ENCODE measurements around the gene ZBTB4.

The ZBTB4 gene

DNA sequence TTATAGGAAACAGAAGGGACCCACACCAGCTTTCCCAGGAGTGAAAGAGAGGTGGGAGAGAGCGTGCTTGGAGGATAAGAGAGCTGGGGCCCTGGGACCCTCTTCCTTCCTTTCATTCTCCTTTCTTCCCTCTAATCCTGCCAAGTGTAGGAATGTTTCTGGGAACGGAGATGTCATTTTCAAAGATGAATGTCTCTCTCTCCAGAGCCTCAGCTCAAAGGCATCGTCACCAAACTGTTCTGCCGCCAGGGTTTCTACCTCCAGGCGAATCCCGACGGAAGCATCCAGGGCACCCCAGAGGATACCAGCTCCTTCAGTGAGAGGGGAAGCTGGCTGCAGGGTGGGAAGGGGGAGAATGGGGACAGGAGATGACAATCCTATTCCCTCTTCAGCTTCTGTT is 38.2 kb downstream of the ZBTB4 start:
- no peak overlapping the region for H2BK12ac ChIP-seq (ENCODE audit: low read length)
- no peak overlapping the region for H4K91ac ChIP-seq (ENCODE audit: low read depth, low read length)
- H3K79me2 ChIP-seq (ENCODE audit: control insufficient read depth, insufficient read depth, low read length, poor library complexity) = peaks cover 2% of the 10 kb centered on the region
- H3K4me2 ChIP-seq (ENCODE audit: low read length) = peak overlapping the region; percentile 70
- no peak overlapping the region for H3K18ac ChIP-seq (ENCODE audit: low read length)
- H3K79me1 ChIP-seq (ENCODE audit: low read length) = peaks cover 14% of the 10 kb centered on the region
- peaks cover 18% of the 10 kb centered on the region for H3K27me3 ChIP-seq (ENCODE audit: insufficient read depth, low read length)
- no peak overlapping the region for H2AFZ ChIP-seq (ENCODE audit: insufficient read depth, low read length, poor library complexity)
- H3K9me3 ChIP-seq (ENCODE audit: insufficient read depth, low read depth, low read length) = peaks cover 2% of the 10 kb centered on the region
- no peak overlapping the region for H3K4me3 ChIP-seq (ENCODE audit: low read depth, low read length)
- H4K8ac ChIP-seq (ENCODE audit: low read depth, low read length) = no peak overlapping the region
- H3K4me1 ChIP-seq (ENCODE audit: control insufficient read depth in 1 of 2, insufficient read depth in 2 of 2, low read length in 2 of 2) = peaks cover 23 to 37% of the 10 kb centered on the region in 2 experiments
- no peaks in the 10 kb centered on the region for H3K36me3 ChIP-seq (ENCODE audit: control insufficient read depth in 1 of 2, insufficient read depth in 2 of 2, low read length in 2 of 2)
- no peak overlapping the region for H3K27ac ChIP-seq (ENCODE audit: low read depth, low read length)
- no peak for DNase-seq
- no peak overlapping the region for H4K12ac ChIP-seq (ENCODE audit: low read depth, low read length)
- H3K9ac ChIP-seq (ENCODE audit: low read length) = no peak overlapping the region
- no peak overlapping the region for H3K14ac ChIP-seq (ENCODE audit: low read length)
- no peak overlapping the region for H3K23ac ChIP-seq (ENCODE audit: low read length)
- H2BK120ac ChIP-seq (ENCODE audit: insufficient read depth, low read length, poor library complexity) = no peak overlapping the region
- no peak overlapping the region for H2AK5ac ChIP-seq (ENCODE audit: low read length)
- WGBS (ENCODE audit: extremely low coverage, insufficient coverage, insufficient read length) = no CpG with 5 or more reads among the region's 7 CpGs
- no peak overlapping the region for H3K4ac ChIP-seq (ENCODE audit: low read depth, low read length)
- H2BK5ac ChIP-seq (ENCODE audit: low read depth, low read length, poor library complexity) = no peak overlapping the region

DNA sequence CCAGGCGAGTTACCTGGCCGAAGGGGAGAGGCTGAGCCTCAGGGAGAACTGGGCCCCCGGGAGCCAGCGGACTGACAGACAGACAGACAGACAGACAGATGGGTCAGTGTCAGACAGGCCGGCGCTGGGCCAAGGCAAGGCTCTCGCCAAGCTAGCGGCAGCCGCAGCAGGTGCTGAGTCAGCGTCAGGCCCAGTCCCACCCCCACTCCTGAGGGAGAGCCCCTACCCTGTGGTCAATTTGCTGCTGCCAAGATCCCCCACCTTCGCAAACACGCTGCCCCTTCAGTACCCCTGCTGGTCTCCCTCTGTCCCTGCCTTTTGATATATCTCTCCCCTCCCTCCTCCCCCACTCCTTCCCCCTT is 38.6 kb downstream of the ZBTB4 start:
- Histone ChIP-seq H4K12ac (ENCODE audit: low read depth, low read length) (no peak overlapping the region), H4K8ac (ENCODE audit: low read depth, low read length) (peak overlapping the region; percentile 77), H2BK120ac (ENCODE audit: insufficient read depth, low read length, poor library complexity) (no peak overlapping the region), H2BK12ac (ENCODE audit: low read length) (no peak overlapping the region), H3K18ac (ENCODE audit: low read length) (no peak overlapping the region), H3K79me1 (ENCODE audit: low read length) (peaks cover 17% of the 10 kb centered on the region), H3K23ac (ENCODE audit: low read length) (no peak overlapping the region), H3K9ac (ENCODE audit: low read length) (no peak overlapping the region), H3K36me3 (ENCODE audit: control insufficient read depth in 1 of 2, insufficient read depth in 2 of 2, low read length in 2 of 2) (no peaks in the 10 kb centered on the region), H3K4me2 (ENCODE audit: low read length) (peak overlapping the region; percentile 70), H3K9me3 (ENCODE audit: insufficient read depth, low read depth, low read length) (peaks cover 2% of the 10 kb centered on the region), H3K27me3 (ENCODE audit: insufficient read depth, low read length) (peaks cover 18% of the 10 kb centered on the region), H4K91ac (ENCODE audit: low read depth, low read length) (peak overlapping the region; percentile 29), H3K4ac (ENCODE audit: low read depth, low read length) (no peak overlapping the region), H3K14ac (ENCODE audit: low read length) (no peak overlapping the region), H3K4me1 (ENCODE audit: control insufficient read depth in 1 of 2, insufficient read depth in 2 of 2, low read length in 2 of 2) (peaks cover 25 to 38% of the 10 kb centered on the region in 2 experiments), H3K27ac (ENCODE audit: low read depth, low read length) (no peak overlapping the region), H3K79me2 (ENCODE audit: control insufficient read depth, insufficient read depth, low read length, poor library complexity) (peaks cover 4% of the 10 kb centered on the region), H3K4me3 (ENCODE audit: low read depth, low read length) (peak overlapping the region; percentile 74), H2AK5ac (ENCODE audit: low read length) (peak overlapping the region; percentile 24), H2BK5ac (ENCODE audit: low read depth, low read length, poor library complexity) (no peak overlapping the region), H2AFZ (ENCODE audit: insufficient read depth, low read length, poor library complexity) (no peak overlapping the region)
- WGBS (ENCODE audit: extremely low coverage, insufficient coverage, insufficient read length) = no CpG with 5 or more reads among the region's 12 CpGs
- DNase-seq = no peak

DNA sequence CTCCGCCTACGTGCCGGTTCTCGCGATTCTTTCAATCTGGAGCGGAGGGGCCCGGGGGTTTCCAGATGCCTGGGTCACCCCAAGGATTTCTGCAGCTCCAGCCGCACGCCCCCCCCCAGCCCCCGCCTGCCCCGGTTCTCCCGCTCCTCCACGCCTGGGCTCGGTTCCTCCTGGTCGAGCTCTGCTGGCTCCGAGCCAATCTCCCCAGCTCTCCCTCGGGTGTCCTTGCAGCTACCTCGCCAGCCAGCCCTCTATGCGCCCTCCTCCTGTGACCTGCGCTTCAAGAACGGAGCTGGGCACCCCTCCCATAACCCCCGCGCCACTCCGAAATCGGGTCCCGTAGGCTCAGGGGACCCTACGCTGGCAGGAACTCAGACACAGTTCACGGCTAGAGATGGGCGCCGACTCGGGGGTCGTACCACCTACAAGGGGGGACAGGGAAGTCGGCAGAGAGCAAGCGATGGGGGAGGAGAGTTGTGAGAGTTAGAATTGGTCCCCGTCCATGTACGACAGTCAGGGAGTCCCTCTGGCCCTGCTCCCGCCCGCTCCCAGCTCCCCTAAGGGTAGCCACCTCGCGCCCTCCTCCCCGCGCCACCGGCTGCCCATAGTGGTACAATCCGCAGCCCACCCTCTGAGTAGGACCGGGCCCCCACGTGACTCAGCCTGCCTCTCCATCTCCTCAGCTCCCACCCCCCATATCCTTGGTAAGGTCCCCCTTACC is 39.2 kb downstream of the ZBTB4 start:
- WGBS (ENCODE audit: extremely low coverage, insufficient coverage, insufficient read length) = no CpG with 5 or more reads among the region's 46 CpGs

DNA sequence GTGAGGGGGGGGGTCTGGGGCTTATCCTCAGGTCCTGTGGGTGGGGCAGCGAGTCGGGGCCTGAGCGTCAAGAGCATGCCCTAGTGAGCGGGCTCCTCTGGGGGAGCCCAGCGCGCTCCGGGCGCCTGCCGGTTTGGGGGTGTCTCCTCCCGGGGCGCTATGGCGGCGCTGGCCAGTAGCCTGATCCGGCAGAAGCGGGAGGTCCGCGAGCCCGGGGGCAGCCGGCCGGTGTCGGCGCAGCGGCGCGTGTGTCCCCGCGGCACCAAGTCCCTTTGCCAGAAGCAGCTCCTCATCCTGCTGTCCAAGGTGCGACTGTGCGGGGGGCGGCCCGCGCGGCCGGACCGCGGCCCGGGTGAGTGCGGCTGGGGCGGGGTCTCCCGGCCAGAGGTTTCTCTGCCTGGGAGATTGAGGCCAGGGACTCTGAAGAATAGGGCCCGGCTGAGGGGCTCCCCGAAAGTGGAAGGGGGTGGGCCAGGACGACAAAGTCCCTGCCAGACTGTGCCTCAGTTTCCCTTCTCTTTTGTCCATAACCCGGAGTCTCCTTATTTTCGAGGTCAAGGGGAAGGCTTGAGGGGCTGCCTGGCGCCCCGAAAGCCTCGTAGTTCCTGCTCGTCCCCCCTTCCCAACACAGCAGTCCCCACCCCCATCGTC is 39.8 kb downstream of the ZBTB4 start, which contains the start of gene FGF11:
Gene FGF11 (plus strand): TSS at position 51 of the 651 bp plus-strand sequence. CDS start 109 bp downstream, at position 160.
- Histone ChIP-seq H3K36me3 (ENCODE audit: control insufficient read depth in 1 of 2, insufficient read depth in 2 of 2, low read length in 2 of 2) (no peaks in the 10 kb centered on the region), H3K79me1 (ENCODE audit: low read length) (peaks cover 18% of the 10 kb centered on the region), H3K79me2 (ENCODE audit: control insufficient read depth, insufficient read depth, low read length, poor library complexity) (peaks cover 4% of the 10 kb centered on the region), H4K91ac (ENCODE audit: low read depth, low read length) (peak within 1 kb of the TSS; percentile 29), H2BK5ac (ENCODE audit: low read depth, low read length, poor library complexity) (no peak within 1 kb of the TSS), H4K12ac (ENCODE audit: low read depth, low read length) (peak within 1 kb of the TSS; percentile 12), H3K9ac (ENCODE audit: low read length) (peak within 1 kb of the TSS; percentile 62), H3K4ac (ENCODE audit: low read depth, low read length) (no peak within 1 kb of the TSS), H3K4me3 (ENCODE audit: low read depth, low read length) (peak within 1 kb of the TSS; percentile 74), H3K27me3 (ENCODE audit: insufficient read depth, low read length) (peaks cover 18% of the 10 kb centered on the region), H3K27ac (ENCODE audit: low read depth, low read length) (no peak within 1 kb of the TSS), H2BK120ac (ENCODE audit: insufficient read depth, low read length, poor library complexity) (peak within 1 kb of the TSS; percentile 20), H3K18ac (ENCODE audit: low read length) (peak within 1 kb of the TSS; percentile 67), H2BK12ac (ENCODE audit: low read length) (no peak within 1 kb of the TSS), H4K8ac (ENCODE audit: low read depth, low read length) (peak within 1 kb of the TSS; percentile 77), H3K4me2 (ENCODE audit: low read length) (peak within 1 kb of the TSS; percentile 94), H3K23ac (ENCODE audit: low read length) (no peak within 1 kb of the TSS), H2AK5ac (ENCODE audit: low read length) (no peak within 1 kb of the TSS), H3K4me1 (ENCODE audit: control insufficient read depth in 1 of 2, insufficient read depth in 2 of 2, low read length in 2 of 2) (peaks cover 25 to 33% of the 10 kb centered on the region in 2 experiments), H3K14ac (ENCODE audit: low read length) (peak within 1 kb of the TSS; percentile 33), H3K9me3 (ENCODE audit: insufficient read depth, low read depth, low read length) (peaks cover 2% of the 10 kb centered on the region), H2AFZ (ENCODE audit: insufficient read depth, low read length, poor library complexity) (peak within 1 kb of the TSS; percentile 48)
- WGBS (ENCODE audit: extremely low coverage, insufficient coverage, insufficient read length) = no CpG with 5 or more reads among the region's 50 CpGs
- DNase-seq = no peak

More for the DNA sequence above, 39.2 kb downstream of the ZBTB4 start:
- peak overlapping the region; percentile 33 for H3K14ac ChIP-seq (ENCODE audit: low read length)
- peaks cover 25 to 33% of the 10 kb centered on the region in 2 experiments for H3K4me1 ChIP-seq (ENCODE audit: control insufficient read depth in 1 of 2, insufficient read depth in 2 of 2, low read length in 2 of 2)
- H3K9ac ChIP-seq (ENCODE audit: low read length) = peak overlapping the region; percentile 62
- H3K9me3 ChIP-seq (ENCODE audit: insufficient read depth, low read depth, low read length) = peaks cover 2% of the 10 kb centered on the region
- peaks cover 18% of the 10 kb centered on the region for H3K79me1 ChIP-seq (ENCODE audit: low read length)
- no peak overlapping the region for H3K23ac ChIP-seq (ENCODE audit: low read length)
- no peak overlapping the region for H2BK120ac ChIP-seq (ENCODE audit: insufficient read depth, low read length, poor library complexity)
- peak overlapping the region; percentile 67 for H3K18ac ChIP-seq (ENCODE audit: low read length)
- DNase-seq = no peak
- H3K27ac ChIP-seq (ENCODE audit: low read depth, low read length) = no peak overlapping the region
- H3K79me2 ChIP-seq (ENCODE audit: control insufficient read depth, insufficient read depth, low read length, poor library complexity) = peaks cover 4% of the 10 kb centered on the region
- no peak overlapping the region for H3K4ac ChIP-seq (ENCODE audit: low read depth, low read length)
- peak overlapping the region; percentile 29 for H4K91ac ChIP-seq (ENCODE audit: low read depth, low read length)
- no peak overlapping the region for H2BK12ac ChIP-seq (ENCODE audit: low read length)
- H2AK5ac ChIP-seq (ENCODE audit: low read length) = no peak overlapping the region
- no peak overlapping the region for H2BK5ac ChIP-seq (ENCODE audit: low read depth, low read length, poor library complexity)
- peak overlapping the region; percentile 70 for H3K4me2 ChIP-seq (ENCODE audit: low read length)
- H3K4me3 ChIP-seq (ENCODE audit: low read depth, low read length) = peak overlapping the region; percentile 74
- peak overlapping the region; percentile 48 for H2AFZ ChIP-seq (ENCODE audit: insufficient read depth, low read length, poor library complexity)
- no peaks in the 10 kb centered on the region for H3K36me3 ChIP-seq (ENCODE audit: control insufficient read depth in 1 of 2, insufficient read depth in 2 of 2, low read length in 2 of 2)
- H3K27me3 ChIP-seq (ENCODE audit: insufficient read depth, low read length) = peaks cover 18% of the 10 kb centered on the region
- peak overlapping the region; percentile 77 for H4K8ac ChIP-seq (ENCODE audit: low read depth, low read length)
- H4K12ac ChIP-seq (ENCODE audit: low read depth, low read length) = peak overlapping the region; percentile 6

Data from trophoblast cell (in vitro differentiated cells and primary cell).